ENCODE results near the gene GDF7. TPM values are rescaled to one million over a fixed set of nuclear protein-coding genes. Genes with fewer than 3 reads are reported as not detected.

GDF7 gene
- polyA plus RNA-seq, 1 of the 3 experiments (the other 2 are of a cell fraction), result 0.02 TPM

DNA sequence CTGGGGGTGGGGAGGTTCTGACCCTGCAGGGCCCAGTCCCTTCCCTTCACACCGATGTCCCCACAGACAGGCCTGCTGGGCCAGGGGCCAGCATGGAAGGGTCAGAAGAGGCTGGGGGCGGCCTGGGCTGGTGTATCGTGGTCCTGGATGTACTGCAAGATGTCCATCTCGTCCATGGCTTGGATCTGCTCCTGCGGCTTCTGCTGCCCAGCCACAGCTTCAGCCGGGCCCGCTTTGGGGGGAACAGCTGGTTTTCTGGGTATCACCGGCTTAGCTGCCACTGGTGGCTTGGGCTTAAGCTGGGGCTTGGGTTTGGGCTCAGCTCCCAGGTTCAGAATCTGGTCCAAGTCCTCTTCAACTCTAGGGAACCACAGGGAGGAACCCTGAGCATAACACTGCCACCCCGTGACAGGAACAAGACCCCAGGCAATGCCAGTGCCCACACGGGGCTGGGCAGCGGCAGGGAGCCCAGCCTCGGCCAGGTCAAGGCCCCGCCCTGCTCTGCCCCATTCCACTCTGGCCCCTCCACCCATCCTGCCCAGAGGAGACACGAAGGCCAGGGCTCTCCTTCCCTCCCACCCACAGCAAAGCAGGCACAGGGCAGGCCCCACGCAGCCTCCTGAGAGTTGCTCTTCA, 47.9 kb upstream of the GDF7 start:
- WGBS (ENCODE audit: low lambda C conversion rate), result 84% methylated on average over 14 of the region's 15 CpGs
- no peaks in the 10 kb centered on the region for H3K9me2 ChIP-seq
- no peaks in the 10 kb centered on the region for H4K20me1 ChIP-seq (ENCODE audit: insufficient read depth)
- peak overlapping the region in 1 of 2 experiments; percentile 90; a peak in 1 of 4 replicates for H3K27ac ChIP-seq (ENCODE audit: low read depth in 2 of 2, low read length in 1 of 2)
- no peaks in the 10 kb centered on the region for H3K9me3 ChIP-seq
- CTCF ChIA-PET, result interaction anchor here (0.6 to 5.2 kb wide), 8 partner anchors 16 to 240 kb away, joined by 3 to 27 read pairs (median 8); partner anchors contain the start of gene RHOB
- no peak overlapping the region; the same call in 1 of the 2 replicates for H3K4me2 ChIP-seq
- H3K9ac ChIP-seq, result 0 out of 2 replicates have a peak overlapping the region, but pooled peaks have one; percentile 80
- TF ChIP-seq, protein P1, sequence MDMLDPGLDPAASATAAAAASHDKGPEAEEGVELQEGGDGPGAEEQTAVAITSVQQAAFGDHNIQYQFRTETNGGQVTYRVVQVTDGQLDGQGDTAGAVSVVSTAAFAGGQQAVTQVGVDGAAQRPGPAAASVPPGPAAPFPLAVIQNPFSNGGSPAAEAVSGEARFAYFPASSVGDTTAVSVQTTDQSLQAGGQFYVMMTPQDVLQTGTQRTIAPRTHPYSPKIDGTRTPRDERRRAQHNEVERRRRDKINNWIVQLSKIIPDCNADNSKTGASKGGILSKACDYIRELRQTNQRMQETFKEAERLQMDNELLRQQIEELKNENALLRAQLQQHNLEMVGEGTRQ (IDR thresholded peaks at IDR 0.05; ENCODE audit: borderline replicate concordance, low read depth, low read length), result no peak
- TF ChIP-seq, protein P2, sequence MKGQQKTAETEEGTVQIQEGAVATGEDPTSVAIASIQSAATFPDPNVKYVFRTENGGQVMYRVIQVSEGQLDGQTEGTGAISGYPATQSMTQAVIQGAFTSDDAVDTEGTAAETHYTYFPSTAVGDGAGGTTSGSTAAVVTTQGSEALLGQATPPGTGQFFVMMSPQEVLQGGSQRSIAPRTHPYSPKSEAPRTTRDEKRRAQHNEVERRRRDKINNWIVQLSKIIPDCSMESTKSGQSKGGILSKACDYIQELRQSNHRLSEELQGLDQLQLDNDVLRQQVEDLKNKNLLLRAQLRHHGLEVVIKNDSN (IDR thresholded peaks at IDR 0.05; ENCODE audit: borderline replicate concordance, low read depth), result no peak
- TF ChIP-seq, protein P3, sequence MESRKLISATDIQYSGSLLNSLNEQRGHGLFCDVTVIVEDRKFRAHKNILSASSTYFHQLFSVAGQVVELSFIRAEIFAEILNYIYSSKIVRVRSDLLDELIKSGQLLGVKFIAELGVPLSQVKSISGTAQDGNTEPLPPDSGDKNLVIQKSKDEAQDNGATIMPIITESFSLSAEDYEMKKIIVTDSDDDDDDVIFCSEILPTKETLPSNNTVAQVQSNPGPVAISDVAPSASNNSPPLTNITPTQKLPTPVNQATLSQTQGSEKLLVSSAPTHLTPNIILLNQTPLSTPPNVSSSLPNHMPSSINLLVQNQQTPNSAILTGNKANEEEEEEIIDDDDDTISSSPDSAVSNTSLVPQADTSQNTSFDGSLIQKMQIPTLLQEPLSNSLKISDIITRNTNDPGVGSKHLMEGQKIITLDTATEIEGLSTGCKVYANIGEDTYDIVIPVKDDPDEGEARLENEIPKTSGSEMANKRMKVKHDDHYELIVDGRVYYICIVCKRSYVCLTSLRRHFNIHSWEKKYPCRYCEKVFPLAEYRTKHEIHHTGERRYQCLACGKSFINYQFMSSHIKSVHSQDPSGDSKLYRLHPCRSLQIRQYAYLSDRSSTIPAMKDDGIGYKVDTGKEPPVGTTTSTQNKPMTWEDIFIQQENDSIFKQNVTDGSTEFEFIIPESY (IDR thresholded peaks at IDR 0.05; ENCODE audit: borderline replicate concordance, low read depth), result no peak
- TF ChIP-seq FOSL2 (IDR thresholded peaks at IDR 0.05; ENCODE audit: borderline replicate concordance, low read depth) (no peak), SMC3 (IDR thresholded peaks at IDR 0.05; ENCODE audit: low read depth, low read length) (no peak), POLR2AphosphoS5 (IDR thresholded peaks at IDR 0.05; ENCODE audit: low read depth, low read length) (no peak), RCOR1 (IDR thresholded peaks at IDR 0.05; ENCODE audit: low read length) (no peak), TCF12 (IDR thresholded peaks at IDR 0.05) (no peak), JUND (IDR thresholded peaks at IDR 0.05) (no peak), EZH2phosphoT487 (IDR thresholded peaks at IDR 0.05; ENCODE audit: borderline replicate concordance, low read depth) (no peak), SIN3A (IDR thresholded peaks at IDR 0.05; ENCODE audit: borderline replicate concordance, low read depth, low read length) (no peak), NFIC (IDR thresholded peaks at IDR 0.05; ENCODE audit: borderline replicate concordance) (no peak), MEF2A (IDR thresholded peaks at IDR 0.05; ENCODE audit: borderline replicate concordance, low read depth) (no peak)
- TF ChIP-seq, protein P4, sequence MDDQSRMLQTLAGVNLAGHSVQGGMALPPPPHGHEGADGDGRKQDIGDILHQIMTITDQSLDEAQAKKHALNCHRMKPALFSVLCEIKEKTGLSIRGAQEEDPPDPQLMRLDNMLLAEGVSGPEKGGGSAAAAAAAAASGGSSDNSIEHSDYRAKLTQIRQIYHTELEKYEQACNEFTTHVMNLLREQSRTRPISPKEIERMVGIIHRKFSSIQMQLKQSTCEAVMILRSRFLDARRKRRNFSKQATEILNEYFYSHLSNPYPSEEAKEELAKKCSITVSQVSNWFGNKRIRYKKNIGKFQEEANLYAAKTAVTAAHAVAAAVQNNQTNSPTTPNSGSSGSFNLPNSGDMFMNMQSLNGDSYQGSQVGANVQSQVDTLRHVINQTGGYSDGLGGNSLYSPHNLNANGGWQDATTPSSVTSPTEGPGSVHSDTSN (IDR thresholded peaks at IDR 0.05), result no peak
- TF ChIP-seq, protein P5, sequence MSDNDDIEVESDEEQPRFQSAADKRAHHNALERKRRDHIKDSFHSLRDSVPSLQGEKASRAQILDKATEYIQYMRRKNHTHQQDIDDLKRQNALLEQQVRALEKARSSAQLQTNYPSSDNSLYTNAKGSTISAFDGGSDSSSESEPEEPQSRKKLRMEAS (IDR thresholded peaks at IDR 0.05; ENCODE audit: low read depth), result no peak
- TF ChIP-seq, protein P6, sequence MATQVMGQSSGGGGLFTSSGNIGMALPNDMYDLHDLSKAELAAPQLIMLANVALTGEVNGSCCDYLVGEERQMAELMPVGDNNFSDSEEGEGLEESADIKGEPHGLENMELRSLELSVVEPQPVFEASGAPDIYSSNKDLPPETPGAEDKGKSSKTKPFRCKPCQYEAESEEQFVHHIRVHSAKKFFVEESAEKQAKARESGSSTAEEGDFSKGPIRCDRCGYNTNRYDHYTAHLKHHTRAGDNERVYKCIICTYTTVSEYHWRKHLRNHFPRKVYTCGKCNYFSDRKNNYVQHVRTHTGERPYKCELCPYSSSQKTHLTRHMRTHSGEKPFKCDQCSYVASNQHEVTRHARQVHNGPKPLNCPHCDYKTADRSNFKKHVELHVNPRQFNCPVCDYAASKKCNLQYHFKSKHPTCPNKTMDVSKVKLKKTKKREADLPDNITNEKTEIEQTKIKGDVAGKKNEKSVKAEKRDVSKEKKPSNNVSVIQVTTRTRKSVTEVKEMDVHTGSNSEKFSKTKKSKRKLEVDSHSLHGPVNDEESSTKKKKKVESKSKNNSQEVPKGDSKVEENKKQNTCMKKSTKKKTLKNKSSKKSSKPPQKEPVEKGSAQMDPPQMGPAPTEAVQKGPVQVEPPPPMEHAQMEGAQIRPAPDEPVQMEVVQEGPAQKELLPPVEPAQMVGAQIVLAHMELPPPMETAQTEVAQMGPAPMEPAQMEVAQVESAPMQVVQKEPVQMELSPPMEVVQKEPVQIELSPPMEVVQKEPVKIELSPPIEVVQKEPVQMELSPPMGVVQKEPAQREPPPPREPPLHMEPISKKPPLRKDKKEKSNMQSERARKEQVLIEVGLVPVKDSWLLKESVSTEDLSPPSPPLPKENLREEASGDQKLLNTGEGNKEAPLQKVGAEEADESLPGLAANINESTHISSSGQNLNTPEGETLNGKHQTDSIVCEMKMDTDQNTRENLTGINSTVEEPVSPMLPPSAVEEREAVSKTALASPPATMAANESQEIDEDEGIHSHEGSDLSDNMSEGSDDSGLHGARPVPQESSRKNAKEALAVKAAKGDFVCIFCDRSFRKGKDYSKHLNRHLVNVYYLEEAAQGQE (IDR thresholded peaks at IDR 0.05; ENCODE audit: low read depth, low read length), result no peak
- H3K27me3 ChIP-seq (ENCODE audit: insufficient read depth), result no peaks in the 10 kb centered on the region
- H3K4me1 ChIP-seq (ENCODE audit: control insufficient read depth in 1 of 2, insufficient read depth in 2 of 2, low read depth in 1 of 2, low read length in 1 of 2), result peaks cover 18 to 37% of the 10 kb centered on the region in 2 experiments; a peak in 3 of 4 replicates
- H3K79me2 ChIP-seq (ENCODE audit: insufficient read depth), result no peaks in the 10 kb centered on the region
- H2AFZ ChIP-seq (ENCODE audit: low read depth), result no peak overlapping the region
- no peak overlapping the region for H3K4me3 ChIP-seq (ENCODE audit: low read depth in 2 of 2, low read length in 1 of 2)
- H3F3A ChIP-seq (replicated peaks; ENCODE audit: insufficient read depth), result no peaks in the 10 kb centered on the region
- DNase-seq, result no peak
- peaks cover 0 to 30% of the 10 kb centered on the region in 2 experiments for H3K36me3 ChIP-seq (replicated peaks in 1 of 2; ENCODE audit: control insufficient read depth in 1 of 2, insufficient read depth in 2 of 2, low read length in 1 of 2)
- POLR2A ChIA-PET, result interaction anchor here (2.4 kb wide), 1 partner anchor 171 kb away, joined by 18 read pairs; the partner anchor contains the start of gene RHOB
